ENCODE results near the gene SKA3.

SKA3 gene

GRCh38 chr13:21111546-21111945, 64.8 kb downstream of the SKA3 start:
- DNase-seq, result no peak

- DNase-seq, result no peak
Measured at GRCh38 chr13:21109168-21109567, 67.2 kb downstream of the SKA3 start.

- no peak for DNase-seq
Measured at GRCh38 chr13:21106089-21106488, 70.3 kb downstream of the SKA3 start.

- DNase-seq, result no peak
Measured at GRCh38 chr13:21104199-21105019, 71.9 kb downstream of the SKA3 start.
